Measurements from ENCODE around the gene SH3PXD2B. TPM values are rescaled to one million over a fixed set of nuclear protein-coding genes. Genes with fewer than 3 reads are reported as not detected.

SH3PXD2B gene
- total RNA-seq, 1 experiment from 2014 or later: 25.9 TPM

Other genes starting within 250 kb of the SH3PXD2B start
- 17.6 and 26.1 TPM in 2 replicates for gene UBTD2, start 170.8 kb downstream of the SH3PXD2B start, total RNA-seq (2014; rRNA removed)
- 12.3 and 14.6 TPM in 2 replicates for gene NEURL1B, start 186.7 kb upstream of the SH3PXD2B start, total RNA-seq (2014; rRNA removed)

Data from LHCN-M2 (cell line).